HepG2 (cell line): ENCODE data around the gene GRIN2D. TPM values are rescaled to one million over a fixed set of nuclear protein-coding genes. Genes with fewer than 3 reads are reported as not detected.

Experiments
- ARID5B ChIP-seq: IDR thresholded peaks from 2 replicates; pipeline ENCODE4 v1.4.0; 2020; ENCODE audit warnings: mild to moderate bottlenecking, missing genetic modification reagents
- HOXA7 ChIP-seq: sonication (generic); formaldehyde crosslinking; IDR thresholded peaks from 2 replicates; pipeline ENCODE4 v1.8.1; 2022; ENCODE audit warnings: mild to moderate bottlenecking, missing genetic modification reagents, moderate library complexity
- IRX3 ChIP-seq: sonication (generic); formaldehyde crosslinking; IDR thresholded peaks from 2 replicates; pipeline ENCODE4 v1.8.1; 2023; ENCODE audit warnings: mild to moderate bottlenecking, low read depth, missing genetic modification reagents, borderline replicate concordance
- JUNB ChIP-seq: sonication (generic); formaldehyde crosslinking; IDR thresholded peaks from 2 replicates; pipeline ENCODE4 v1.8.0; 2022; ENCODE audit warnings: missing genetic modification reagents, mild to moderate bottlenecking, borderline replicate concordance
- KDM2A ChIP-seq: sonication (generic); formaldehyde crosslinking; IDR thresholded peaks from 2 replicates; pipeline ENCODE4 v1.4.0; 2020; ENCODE audit warnings: low read depth, missing genetic modification reagents, borderline replicate concordance
- KLF9 ChIP-seq: IDR thresholded peaks from 2 replicates; pipeline ENCODE4 v1.6.1; 2016; ENCODE audit warnings: low read depth
- NR2F2 ChIP-seq: IDR thresholded peaks from 2 replicates; pipeline ENCODE4 v1.6.1; 2012; ENCODE audit warnings: low read depth, inconsistent platforms, borderline replicate concordance
- SMC3 ChIP-seq: IDR thresholded peaks from 2 replicates; pipeline ENCODE4 v1.6.1; 2011; ENCODE audit warnings: low read length, improper control_type of control experiment
- SNAPC2 ChIP-seq: sonication (generic); formaldehyde crosslinking; IDR thresholded peaks from 2 replicates; pipeline ENCODE4 v1.8.1; 2022; ENCODE audit warnings: mild to moderate bottlenecking, missing genetic modification reagents
- SOX5 ChIP-seq: IDR thresholded peaks from 2 replicates; pipeline ENCODE4 v1.6.1; 2016; ENCODE audit warnings: borderline replicate concordance
- SOX6 ChIP-seq, 2 experiments: fragments of 450-650 bp in 1 of 2; sonication (generic) in 1 of 2; formaldehyde crosslinking in 1 of 2; IDR thresholded peaks; 2 replicates each; pipeline versions ENCODE4 v1.4.0 to v1.6.1; 2017 to 2020; ENCODE audit warnings: antibody characterized with exemption in 1 of 2, mild to moderate bottlenecking in 1 of 2, missing genetic modification reagents in 1 of 2
- TCF7 ChIP-seq: sonication (generic); IDR thresholded peaks from 2 replicates; pipeline ENCODE4 v1.6.1; 2016; ENCODE audit warnings: antibody characterized with exemption, low read depth
- TCF7L2 ChIP-seq: IDR thresholded peaks from 2 replicates; pipeline ENCODE4 v1.6.1; 2011; ENCODE audit warnings: mild to moderate bottlenecking, low read depth, low read length, moderate library complexity
- TERF1 ChIP-seq: sonication (generic); formaldehyde crosslinking; IDR thresholded peaks from 2 replicates; pipeline ENCODE4 v1.8.0; 2022; ENCODE audit warnings: mild to moderate bottlenecking, missing genetic modification reagents, moderate library complexity
- ZNF335 ChIP-seq: sonication (generic); formaldehyde crosslinking; IDR thresholded peaks from 2 replicates; pipeline ENCODE4 v1.4.0; 2020; ENCODE audit warnings: missing genetic modification reagents
- ZNF513 ChIP-seq: sonication (generic); formaldehyde crosslinking; conservative IDR thresholded peaks from 2 replicates; pipeline ENCODE4 v1.5.0; 2020; ENCODE audit warnings: missing genetic modification reagents
- ZNF543 ChIP-seq: sonication (generic); formaldehyde crosslinking; IDR thresholded peaks from 2 replicates; pipeline ENCODE4 v1.4.0; 2020; ENCODE audit warnings: mild to moderate bottlenecking, missing genetic modification reagents
- ZNF570 ChIP-seq: sonication (generic); formaldehyde crosslinking; IDR thresholded peaks from 2 replicates; pipeline ENCODE4 v1.4.0; 2020; ENCODE audit warnings: mild to moderate bottlenecking, missing genetic modification reagents, borderline replicate concordance
- ZNF75D ChIP-seq: sonication (generic); formaldehyde crosslinking; IDR thresholded peaks from 2 replicates; pipeline ENCODE4 v1.8.1; 2023; ENCODE audit warnings: missing genetic modification reagents, mild to moderate bottlenecking, borderline replicate concordance
- ZNF839 ChIP-seq: sonication (generic); formaldehyde crosslinking; IDR thresholded peaks from 2 replicates; pipeline ENCODE4 v1.4.0; 2020; ENCODE audit warnings: missing genetic modification reagents, mild to moderate bottlenecking, borderline replicate concordance
- ZNF879 ChIP-seq: sonication (generic); formaldehyde crosslinking; IDR thresholded peaks from 2 replicates; pipeline ENCODE4 v1.8.1; 2023; ENCODE audit warnings: missing genetic modification reagents
- polyA plus RNA-seq, 8 experiments: library from polyadenylated mRNA; depleted of rRNA in 3 of 8; stranded (reverse) in 7 of 8; unstranded in 1 of 8; fragments of >200 nt; fragmentation: Illumina TruSeq in 4 of 8; extraction: Trizol in 4 of 8; gene quantifications; 2 replicates each; pipeline versions ENCODE4 v1.2.1 to v1.2.3, GENCODE V29; 2011 to 2016; ENCODE audit warnings: low read depth in 4 of 8, missing spikeins in 1 of 8, mixed read lengths in 1 of 8; ENCODE audit not compliant: insufficient read depth in 1 of 8
- total RNA-seq, 5 experiments: library from RNA; depleted of rRNA; stranded (reverse); fragments of >200 nt; fragmentation: Illumina TruSeq; extraction: Trizol; gene quantifications; 2 replicates each; pipeline ENCODE4 v1.2.3, GENCODE V29; 2016; ENCODE audit warnings: low read depth in 1 of 5
- TF ChIP-seq, protein P1 (sequence below): sonication (generic); formaldehyde crosslinking; IDR thresholded peaks from 2 replicates; pipeline ENCODE4 v1.8.0; 2022; ENCODE audit warnings: missing genetic modification reagents, low read depth, mild to moderate bottlenecking, borderline replicate concordance

Gene GRIN2D
- total and polyA plus RNA-seq, 2 of the 13 experiments (the other 11 are each of a cell fraction or from before 2014, with no cell fraction given): 0.02 to 0.13 TPM

GRCh38 chr19:48354332-48354992 lies 39.0 kb upstream of the GRIN2D start (continued):
- TF ChIP-seq SOX6 (IDR thresholded peaks at IDR 0.05) (no peak), SOX6 (CRISPR knock-in tag; IDR thresholded peaks at IDR 0.05) (peak; percentile 100), ARID5B (CRISPR knock-in tag) (peak; percentile 94), NR2F2 (peak; percentile 99), TCF7L2 (peak; percentile 94), SNAPC2 (CRISPR knock-in tag) (0 out of 2 replicates have a peak, but pooled peaks have one; percentile 19), ZNF879 (no peak), ZNF543 (CRISPR knock-in tag) (peak; percentile 44; the same call in 1 of the 2 replicates), ZNF513 (CRISPR knock-in tag) (no peak), KLF9 (CRISPR knock-in tag) (0 out of 2 replicates have a peak, but pooled peaks have one; percentile 34), ZNF75D (CRISPR knock-in tag) (no peak), TCF7 (peak; percentile 99), JUNB (CRISPR knock-in tag) (peak; percentile 95), TERF1 (no peak), KDM2A (CRISPR knock-in tag) (no peak), IRX3 (CRISPR knock-in tag) (no peak), ZNF335 (CRISPR knock-in tag) (peak; percentile 63; the same call in 1 of the 2 replicates), SMC3 (no peak), ZNF570 (CRISPR knock-in tag) (no peak), SOX5 (CRISPR knock-in tag) (peak; percentile 99), ZNF839 (CRISPR knock-in tag) (no peak), HOXA7 (no peak)
- TF ChIP-seq, protein P1, sequence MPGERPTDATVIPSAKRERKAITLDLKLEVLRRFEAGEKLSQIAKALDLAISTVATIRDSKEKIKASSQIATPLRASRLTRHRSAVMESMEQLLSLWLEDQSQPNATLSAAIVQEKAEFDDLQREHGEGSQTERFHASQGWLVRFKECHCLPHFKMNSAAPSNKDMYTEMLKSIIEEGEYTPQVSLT (CRISPR knock-in tag): no peak
